HG02981 (cell line): ENCODE results near the gene WNT8B.

Experiments used
- ATAC-seq: cut with Tn5 transposase; IDR thresholded peaks from one replicate; pipeline ENCODE4 v1.9.1; 2021; ENCODE audit warnings: mild to moderate bottlenecking, moderate library complexity; ENCODE audit not compliant: unreplicated experiment

The WNT8B gene, protein sequence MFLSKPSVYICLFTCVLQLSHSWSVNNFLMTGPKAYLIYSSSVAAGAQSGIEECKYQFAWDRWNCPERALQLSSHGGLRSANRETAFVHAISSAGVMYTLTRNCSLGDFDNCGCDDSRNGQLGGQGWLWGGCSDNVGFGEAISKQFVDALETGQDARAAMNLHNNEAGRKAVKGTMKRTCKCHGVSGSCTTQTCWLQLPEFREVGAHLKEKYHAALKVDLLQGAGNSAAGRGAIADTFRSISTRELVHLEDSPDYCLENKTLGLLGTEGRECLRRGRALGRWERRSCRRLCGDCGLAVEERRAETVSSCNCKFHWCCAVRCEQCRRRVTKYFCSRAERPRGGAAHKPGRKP

GRCh38 chr10:100462709-100463108 is at the start of gene WNT8B:
WNT8B (plus strand) TSS chr10:100463009; CDS start chr10:100463169, 160 bp downstream.
- ATAC-seq = no peak

DNA sequence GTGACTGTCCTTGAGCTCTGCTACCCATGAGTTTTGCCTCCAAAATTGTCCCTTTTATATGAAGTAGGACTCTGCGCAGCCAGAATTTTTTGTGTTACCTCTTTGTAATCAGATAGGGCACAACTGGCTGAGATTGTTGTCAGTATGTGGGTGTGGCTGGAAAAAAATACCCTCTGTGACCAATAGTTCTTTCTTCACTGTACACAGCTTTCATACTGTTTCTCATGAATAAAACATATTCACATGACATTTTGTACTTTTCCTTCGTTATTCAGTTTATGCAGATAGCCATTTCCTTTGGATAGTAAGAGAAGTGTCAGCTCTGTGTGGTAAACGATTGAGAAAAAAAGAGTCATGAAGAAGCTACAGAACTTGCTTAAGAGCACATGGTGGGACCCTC is 49.6 kb upstream of the WNT8B start:
- no peak for ATAC-seq

DNA sequence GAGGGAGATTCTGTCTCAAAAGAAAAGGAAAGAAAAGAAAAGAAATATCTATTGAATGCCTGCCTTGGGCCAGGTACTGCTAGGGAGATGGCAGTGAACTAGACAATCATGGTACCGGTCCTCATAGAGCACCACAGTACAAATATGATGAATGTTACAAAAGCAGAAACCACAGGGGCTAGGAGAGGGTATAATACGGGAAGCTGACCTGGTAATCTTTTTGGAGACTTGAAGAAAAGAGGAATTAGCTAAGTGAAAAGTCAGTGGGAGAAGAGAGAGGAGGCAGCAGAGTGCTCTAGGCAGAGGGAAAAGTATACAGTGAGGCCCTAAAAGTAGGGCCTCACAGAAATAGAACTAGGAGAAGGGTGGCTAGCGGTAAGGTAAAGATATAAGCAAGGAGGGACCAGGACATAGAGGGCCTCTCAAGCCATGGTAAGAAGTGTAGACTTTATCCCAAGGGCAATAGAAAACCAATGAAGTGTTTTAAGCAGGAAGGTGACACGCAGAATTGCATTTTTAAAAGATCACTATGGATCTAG is 42.8 kb upstream of the WNT8B start:
- ATAC-seq = no peak

DNA sequence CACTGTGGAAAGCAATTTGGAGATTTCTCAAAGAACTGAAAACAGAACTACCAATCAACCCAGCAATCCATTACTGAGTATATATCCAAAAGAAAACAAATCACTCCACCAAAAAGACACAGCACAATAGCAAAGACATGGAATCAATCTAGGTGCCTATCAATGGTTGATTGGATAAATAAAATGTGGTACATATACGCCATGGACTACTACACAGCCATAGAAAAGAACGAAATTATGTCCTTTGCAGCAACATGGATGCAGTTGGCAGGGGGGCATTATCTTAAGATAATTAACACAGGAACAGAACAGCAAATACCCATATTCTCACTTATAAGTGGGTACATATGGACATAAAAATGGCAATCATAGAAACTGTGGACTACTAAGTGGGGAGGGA is 35.4 kb upstream of the WNT8B start:
- no peak for ATAC-seq

DNA sequence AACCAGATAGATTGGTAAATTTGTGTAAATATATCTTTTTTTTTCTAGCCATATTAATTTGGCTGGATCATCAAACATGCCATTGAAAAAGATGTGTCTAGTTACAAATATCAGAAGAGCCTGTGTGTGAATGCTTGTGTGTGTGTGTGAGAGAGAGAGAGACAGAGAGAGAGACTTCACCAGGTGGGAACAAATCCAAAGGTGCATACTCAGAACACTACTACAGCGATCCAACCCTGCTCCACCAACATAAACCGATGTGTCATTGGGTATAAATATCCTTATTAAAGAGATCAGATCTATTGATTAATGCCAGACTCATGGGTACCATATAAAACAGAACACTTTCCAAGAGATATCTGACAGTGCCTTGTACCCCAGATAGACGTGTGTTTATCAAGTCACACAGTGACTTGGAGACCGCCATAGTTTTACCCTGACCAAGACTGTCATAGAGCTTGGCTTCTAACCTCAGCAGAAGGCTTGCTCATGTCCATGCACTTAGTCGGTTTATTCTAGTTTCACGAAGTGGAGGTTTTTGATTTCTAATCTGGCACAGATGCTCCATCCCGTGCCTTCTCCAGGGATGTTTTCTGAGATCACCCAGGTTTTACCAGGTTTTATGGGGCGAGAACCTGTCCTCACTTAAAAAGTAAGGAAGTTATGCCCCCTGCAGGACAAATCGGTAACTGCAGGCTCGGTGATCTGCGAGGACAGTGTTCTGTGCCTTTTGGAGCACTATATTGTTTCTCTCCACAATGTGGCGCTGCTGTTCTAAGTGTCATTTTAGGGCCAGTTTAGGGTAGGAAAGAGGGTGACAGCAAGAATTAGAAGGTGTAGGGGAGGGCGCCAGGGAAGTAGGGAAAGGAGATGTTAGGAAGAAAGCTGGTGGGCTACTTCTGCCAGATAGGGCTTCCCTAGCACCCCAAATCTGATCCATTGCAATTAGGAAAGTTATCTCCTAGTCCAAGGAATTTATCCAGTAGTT is 29.3 kb upstream of the WNT8B start:
- ATAC-seq = peak; percentile 61

- no peak for ATAC-seq
Observed at GRCh38 chr10:100436255-100436654, 26.6 kb upstream of the WNT8B start.

DNA sequence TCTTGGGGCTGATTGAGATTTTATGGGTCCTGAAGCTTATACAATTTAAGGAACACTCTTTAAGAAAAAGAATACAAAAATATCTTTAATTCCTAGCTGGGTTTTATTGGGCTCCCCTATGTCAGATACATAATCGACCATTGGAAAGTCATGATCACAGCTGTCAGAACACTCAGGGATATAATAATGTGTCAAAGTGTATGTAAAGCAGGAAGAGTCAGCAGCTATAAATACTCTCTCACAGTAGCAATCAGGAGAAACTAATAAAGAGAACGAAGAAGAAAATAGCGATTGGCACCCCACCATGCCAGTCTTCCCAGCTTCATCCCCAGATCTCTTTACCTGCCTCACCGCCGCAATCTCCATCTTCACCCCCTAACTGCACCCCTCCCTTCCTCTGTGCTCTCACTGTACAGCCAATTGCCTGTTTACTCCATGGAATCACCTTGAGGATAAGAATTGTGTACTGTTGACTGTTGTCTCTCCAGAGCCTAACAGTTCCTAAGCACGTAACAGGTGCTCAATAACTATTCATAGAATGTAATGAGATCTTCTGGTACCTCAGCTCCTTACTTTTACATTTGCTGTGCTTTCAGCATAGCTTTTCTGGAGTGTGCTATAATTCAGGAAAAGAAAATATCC is 24.0 kb upstream of the WNT8B start:
- no peak for ATAC-seq

GRCh38 chr10:100442548-100442947 is 20.3 kb upstream of the WNT8B start:
- ATAC-seq = no peak

DNA sequence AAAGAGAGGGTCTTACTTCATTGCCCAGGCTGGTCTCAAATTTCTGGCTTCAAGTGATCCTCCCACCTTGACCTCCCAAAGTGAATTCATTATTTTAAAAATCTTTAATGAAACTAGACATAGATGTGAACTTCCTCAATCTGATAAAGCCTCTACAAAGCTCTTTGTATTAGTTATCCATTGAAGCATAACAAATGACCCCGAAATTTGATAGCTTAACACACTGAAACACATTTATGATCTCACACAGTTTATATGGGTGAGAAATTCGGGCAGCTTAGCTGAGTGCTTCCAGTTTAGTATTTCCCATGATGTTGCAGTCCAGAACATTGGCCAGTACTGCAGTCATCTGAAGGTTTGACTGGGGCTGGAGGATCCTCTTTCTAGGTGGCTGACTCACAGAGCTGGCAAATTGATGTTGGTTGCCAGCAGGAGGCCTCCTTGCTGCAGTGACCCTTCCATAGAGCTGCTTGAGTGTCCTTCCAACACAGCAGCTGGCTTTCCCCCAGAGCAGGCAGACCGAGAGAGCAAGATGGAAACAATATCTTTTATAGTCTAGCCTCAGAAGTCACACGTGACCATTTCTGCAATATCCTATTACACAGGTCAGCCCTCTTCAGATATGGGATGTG is 16.6 kb upstream of the WNT8B start:
- no peak for ATAC-seq

DNA sequence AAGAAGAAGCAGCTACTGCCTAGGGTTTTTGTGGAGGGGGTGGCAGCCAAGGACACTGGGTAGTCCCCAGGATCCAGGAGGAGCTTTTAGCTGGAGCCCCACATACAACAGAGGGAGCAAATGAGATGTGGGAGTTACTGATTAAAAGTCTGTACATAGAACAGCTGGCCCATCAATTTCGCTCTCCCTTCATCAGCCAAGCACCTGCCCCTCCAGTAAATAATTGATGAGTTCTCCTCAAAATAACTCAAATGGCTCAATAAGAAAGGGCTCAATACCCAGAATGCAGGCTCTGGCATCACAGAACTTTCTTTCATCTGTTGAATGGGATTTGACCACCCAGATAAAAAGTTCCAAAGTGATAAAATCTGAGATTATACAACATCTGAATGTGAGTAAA is 15.1 kb upstream of the WNT8B start:
- ATAC-seq = no peak

- no peak for ATAC-seq
Observed at GRCh38 chr10:100448951-100449350, 13.9 kb upstream of the WNT8B start.

DNA sequence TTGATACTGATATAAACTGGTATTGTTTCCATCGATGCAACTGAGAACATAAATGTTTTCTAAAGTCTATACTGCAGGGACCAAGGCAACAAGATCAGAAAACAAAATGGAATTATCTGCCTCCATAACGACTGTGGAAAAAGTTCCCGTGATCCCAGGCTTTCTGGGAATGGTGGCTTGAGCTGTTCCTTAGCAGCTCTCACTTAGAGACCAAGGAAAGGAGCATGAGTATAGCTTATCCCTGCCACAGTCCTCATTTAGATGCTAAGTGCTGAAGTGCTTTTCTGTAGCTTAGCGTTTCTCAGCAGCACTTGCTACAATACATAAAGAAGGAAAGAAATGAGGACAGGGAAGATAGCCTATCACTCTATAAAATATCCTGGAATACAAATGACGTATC is 5.5 kb downstream of the WNT8B start:
- ATAC-seq = no peak

- ATAC-seq = no peak
Observed at GRCh38 chr10:100468978-100469377, 6.2 kb downstream of the WNT8B start.

DNA sequence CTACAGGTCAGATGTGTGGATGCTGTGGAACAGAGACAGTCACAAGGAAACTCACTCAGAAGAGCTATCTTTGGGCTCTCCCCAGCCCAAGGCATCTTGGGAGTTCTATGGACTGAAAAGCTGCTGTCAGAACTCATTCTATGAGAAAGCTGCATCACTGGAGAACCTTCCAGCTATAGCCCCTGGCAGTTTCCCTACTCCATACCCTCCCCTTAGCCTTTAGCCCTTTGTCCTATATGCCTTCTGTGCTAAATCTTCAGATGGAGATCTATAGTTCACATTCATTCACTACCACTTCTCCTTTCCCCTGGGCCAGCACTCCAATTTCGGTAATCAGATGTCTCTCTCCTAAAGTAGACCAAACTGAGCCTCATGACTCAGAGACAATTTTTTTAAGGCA is 6.9 kb downstream of the WNT8B start:
- ATAC-seq = no peak

- no peak for ATAC-seq
Observed at GRCh38 chr10:100470367-100470766, 7.6 kb downstream of the WNT8B start.

- ATAC-seq = no peak
Observed at GRCh38 chr10:100477970-100478369, 15.2 kb downstream of the WNT8B start.

- ATAC-seq = no peak
Observed at GRCh38 chr10:100479037-100479436, 16.2 kb downstream of the WNT8B start.

DNA sequence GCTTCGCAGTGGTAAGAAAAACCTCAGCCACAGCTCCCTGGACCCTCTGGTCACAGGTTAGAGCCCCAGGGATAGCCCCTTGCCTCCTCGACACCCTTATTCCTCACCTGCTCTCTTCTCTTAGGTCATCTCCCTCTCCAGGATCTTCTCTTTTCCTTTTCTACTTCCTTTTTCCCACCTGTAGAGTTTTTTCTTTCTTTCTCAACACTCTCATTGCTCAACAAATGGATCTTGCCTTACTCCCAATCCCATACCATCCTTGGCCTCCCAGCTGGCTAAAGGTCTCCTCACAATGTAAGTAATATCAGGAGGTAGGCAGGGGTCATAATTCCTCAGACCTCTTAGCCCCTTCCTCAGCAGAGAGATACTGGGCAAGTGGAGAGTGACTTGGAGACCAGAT is 17.2 kb downstream of the WNT8B start:
- ATAC-seq = no peak

DNA sequence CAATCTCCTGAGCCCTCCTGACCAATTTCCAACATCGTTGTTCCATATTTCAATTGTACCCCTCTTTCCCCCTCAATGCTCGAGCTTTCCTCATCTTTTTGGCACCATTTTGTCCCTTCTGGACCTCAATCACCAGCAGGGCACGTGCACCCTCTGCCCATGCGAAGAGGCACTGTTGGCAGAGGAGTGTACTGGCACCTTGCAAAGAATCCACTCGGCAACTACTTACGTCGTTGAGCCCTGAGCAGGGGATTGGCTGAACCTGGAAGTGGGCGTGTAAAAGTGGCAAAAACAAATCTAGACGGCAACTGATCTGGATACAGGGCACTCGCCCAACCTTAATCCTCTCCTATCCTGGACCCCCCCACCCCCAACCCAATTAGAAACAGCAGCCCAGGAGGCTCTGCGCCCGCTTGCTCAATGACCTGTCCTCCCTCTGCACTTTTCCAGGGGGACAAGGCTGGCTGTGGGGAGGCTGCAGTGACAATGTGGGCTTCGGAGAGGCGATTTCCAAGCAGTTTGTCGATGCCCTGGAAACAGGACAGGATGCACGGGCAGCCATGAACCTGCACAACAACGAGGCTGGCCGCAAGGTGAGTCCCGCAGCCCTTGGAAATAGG is 18.8 kb downstream of the WNT8B start:
- ATAC-seq = peak; percentile 99

- peak; percentile 49 for ATAC-seq
Observed at GRCh38 chr10:100482181-100482833, 19.5 kb downstream of the WNT8B start.
